ENCODE results near the gene ARHGAP6.

Gene ARHGAP6

DNA sequence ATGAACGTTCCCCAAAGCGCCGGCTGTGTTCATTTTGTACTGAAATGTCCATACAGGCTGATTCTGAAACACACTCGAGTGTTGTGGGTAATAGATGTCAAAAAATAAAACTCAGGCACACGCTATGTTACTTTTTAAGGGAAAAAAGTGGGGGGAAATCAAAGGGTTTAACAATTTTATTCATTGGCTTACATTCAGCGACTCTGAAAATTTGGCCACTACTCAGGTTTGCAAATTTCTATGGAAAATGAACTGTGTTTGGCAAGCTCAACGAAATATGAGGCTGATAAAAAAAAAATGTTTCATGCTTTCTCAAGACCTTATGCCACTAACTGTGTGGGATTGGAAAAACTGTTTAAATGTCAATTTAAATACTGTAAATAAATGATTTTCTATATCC lies 354.0 kb downstream of the ARHGAP6 start:
- no peaks in the 10 kb centered on the region for H3K27me3 ChIP-seq (replicated peaks; ENCODE audit: control insufficient read depth, insufficient read depth, low read length)
- no peak overlapping the region for H3K4me3 ChIP-seq (replicated peaks; ENCODE audit: low read depth, low read length)
- TF ChIP-seq, protein P1, sequence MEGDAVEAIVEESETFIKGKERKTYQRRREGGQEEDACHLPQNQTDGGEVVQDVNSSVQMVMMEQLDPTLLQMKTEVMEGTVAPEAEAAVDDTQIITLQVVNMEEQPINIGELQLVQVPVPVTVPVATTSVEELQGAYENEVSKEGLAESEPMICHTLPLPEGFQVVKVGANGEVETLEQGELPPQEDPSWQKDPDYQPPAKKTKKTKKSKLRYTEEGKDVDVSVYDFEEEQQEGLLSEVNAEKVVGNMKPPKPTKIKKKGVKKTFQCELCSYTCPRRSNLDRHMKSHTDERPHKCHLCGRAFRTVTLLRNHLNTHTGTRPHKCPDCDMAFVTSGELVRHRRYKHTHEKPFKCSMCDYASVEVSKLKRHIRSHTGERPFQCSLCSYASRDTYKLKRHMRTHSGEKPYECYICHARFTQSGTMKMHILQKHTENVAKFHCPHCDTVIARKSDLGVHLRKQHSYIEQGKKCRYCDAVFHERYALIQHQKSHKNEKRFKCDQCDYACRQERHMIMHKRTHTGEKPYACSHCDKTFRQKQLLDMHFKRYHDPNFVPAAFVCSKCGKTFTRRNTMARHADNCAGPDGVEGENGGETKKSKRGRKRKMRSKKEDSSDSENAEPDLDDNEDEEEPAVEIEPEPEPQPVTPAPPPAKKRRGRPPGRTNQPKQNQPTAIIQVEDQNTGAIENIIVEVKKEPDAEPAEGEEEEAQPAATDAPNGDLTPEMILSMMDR (IDR thresholded peaks at IDR 0.05; ENCODE audit: insufficient read depth, low read length, poor library complexity, severe bottlenecking): no peak
- DNase-seq (ENCODE audit: extremely low read depth, insufficient read length): no peak
- no peaks in the 10 kb centered on the region; the same call in 1 of the 2 replicates for H3K36me3 ChIP-seq (ENCODE audit: control insufficient read depth, insufficient read depth, low read length)

DNA sequence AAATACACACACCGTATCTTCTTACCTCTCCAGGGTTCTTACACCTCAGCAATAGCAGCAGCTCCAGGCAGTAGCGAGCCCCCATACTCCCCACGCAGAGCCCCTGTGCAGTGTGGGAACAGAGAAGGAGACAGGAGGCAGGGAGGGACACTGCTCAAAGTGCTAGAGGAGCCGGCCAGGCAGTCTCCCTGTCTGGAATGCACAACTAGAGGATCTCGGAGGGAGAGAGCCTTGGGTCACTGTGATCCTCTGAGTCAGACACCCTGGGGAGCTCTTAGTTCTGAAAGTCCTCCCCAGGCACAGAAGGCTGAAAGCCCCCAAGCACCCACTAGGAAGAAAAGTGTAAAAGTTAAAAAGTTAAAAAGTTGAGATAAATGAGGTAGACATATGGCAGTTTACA lies 356.5 kb downstream of the ARHGAP6 start:
- no peak for DNase-seq (ENCODE audit: extremely low read depth, insufficient read length)
- 0 out of 2 replicates have a peak, but pooled peaks cover 3% of the 10 kb centered on the region for H3K27me3 ChIP-seq (replicated peaks; ENCODE audit: control insufficient read depth, insufficient read depth, low read length)
- TF ChIP-seq, protein P1 (IDR thresholded peaks at IDR 0.05; ENCODE audit: insufficient read depth, low read length, poor library complexity, severe bottlenecking): no peak
- H3K36me3 ChIP-seq (ENCODE audit: control insufficient read depth, insufficient read depth, low read length): no peaks in the 10 kb centered on the region; the same call in 1 of the 2 replicates
- no peak overlapping the region for H3K4me3 ChIP-seq (replicated peaks; ENCODE audit: low read depth, low read length)

DNA sequence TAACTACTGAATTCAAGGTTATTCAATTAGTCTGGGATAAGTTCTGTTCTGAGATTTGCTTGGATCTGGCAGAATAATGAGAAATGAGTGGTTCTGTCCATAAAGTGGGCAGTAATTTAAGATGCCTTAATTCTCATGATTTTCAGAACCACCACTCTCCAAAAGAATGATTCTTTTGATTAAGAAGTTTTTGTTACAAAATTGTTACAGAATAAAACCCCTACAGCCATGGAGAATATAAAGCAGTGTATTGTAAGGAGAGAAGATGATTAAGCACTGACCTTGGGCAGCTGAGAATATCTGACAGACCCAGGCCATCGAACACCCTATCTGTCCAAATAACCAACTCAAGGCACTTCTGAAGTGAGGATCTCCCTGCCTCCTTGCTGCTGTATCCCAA lies 360.1 kb downstream of the ARHGAP6 start:
- 0 out of 2 replicates have a peak, but pooled peaks cover 3% of the 10 kb centered on the region for H3K27me3 ChIP-seq (replicated peaks; ENCODE audit: control insufficient read depth, insufficient read depth, low read length)
- TF ChIP-seq, protein P1 (IDR thresholded peaks at IDR 0.05; ENCODE audit: insufficient read depth, low read length, poor library complexity, severe bottlenecking): no peak
- no peak for DNase-seq (ENCODE audit: extremely low read depth, insufficient read length)
- H3K4me3 ChIP-seq (replicated peaks; ENCODE audit: low read depth, low read length): no peak overlapping the region
- H3K36me3 ChIP-seq (ENCODE audit: control insufficient read depth, insufficient read depth, low read length): no peaks in the 10 kb centered on the region; the same call in 1 of the 2 replicates

DNA sequence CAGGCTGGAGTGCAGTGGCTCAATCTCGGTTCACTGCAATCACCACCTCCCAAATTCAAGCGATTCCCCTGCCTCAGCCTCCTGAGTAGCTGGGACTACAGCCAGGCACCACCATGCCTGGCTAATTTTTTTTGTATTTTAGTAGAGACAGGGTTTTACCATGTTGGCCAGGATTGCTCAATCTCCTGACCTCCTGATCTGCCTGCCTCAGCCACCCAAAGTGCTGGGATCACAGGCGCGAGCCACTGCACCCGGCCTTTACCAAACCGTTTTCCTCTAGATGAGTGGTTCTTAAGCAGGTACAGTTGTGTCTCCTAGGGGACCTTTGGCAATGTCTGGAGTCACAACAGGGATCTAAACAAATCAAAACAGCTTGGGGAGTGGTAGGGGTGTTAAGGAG lies 360.9 kb downstream of the ARHGAP6 start:
- H3K27me3 ChIP-seq (replicated peaks; ENCODE audit: control insufficient read depth, insufficient read depth, low read length): 0 out of 2 replicates have a peak, but pooled peaks cover 3% of the 10 kb centered on the region
- TF ChIP-seq, protein P1 (IDR thresholded peaks at IDR 0.05; ENCODE audit: insufficient read depth, low read length, poor library complexity, severe bottlenecking): no peak
- no peaks in the 10 kb centered on the region; the same call in 1 of the 2 replicates for H3K36me3 ChIP-seq (ENCODE audit: control insufficient read depth, insufficient read depth, low read length)
- no peak overlapping the region for H3K4me3 ChIP-seq (replicated peaks; ENCODE audit: low read depth, low read length)
- no peak for DNase-seq (ENCODE audit: extremely low read depth, insufficient read length)

DNA sequence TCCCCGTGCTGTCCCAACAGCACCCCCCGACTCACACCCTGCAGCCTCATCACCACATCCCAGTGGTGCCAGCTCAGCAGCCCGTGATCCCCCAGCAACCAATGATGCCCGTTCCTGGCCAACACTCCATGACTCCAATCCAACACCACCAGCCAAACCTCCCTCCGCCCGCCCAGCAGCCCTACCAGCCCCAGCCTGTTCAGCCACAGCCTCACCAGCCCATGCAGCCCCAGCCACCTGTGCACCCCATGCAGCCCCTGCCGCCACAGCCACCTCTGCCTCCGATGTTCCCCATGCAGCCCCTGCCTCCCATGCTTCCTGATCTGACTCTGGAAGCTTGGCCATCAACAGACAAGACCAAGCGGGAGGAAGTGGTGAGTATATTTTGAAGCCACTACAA lies 367.1 kb downstream of the ARHGAP6 start:
- H3K27me3 ChIP-seq (replicated peaks; ENCODE audit: control insufficient read depth, insufficient read depth, low read length): no peaks in the 10 kb centered on the region; the same call in 1 of the 2 replicates
- no peak overlapping the region for H3K4me3 ChIP-seq (replicated peaks; ENCODE audit: low read depth, low read length)
- H3K36me3 ChIP-seq (ENCODE audit: control insufficient read depth, insufficient read depth, low read length): no peaks in the 10 kb centered on the region
- TF ChIP-seq, protein P1 (IDR thresholded peaks at IDR 0.05; ENCODE audit: insufficient read depth, low read length, poor library complexity, severe bottlenecking): no peak
- no peak for DNase-seq (ENCODE audit: extremely low read depth, insufficient read length)

DNA sequence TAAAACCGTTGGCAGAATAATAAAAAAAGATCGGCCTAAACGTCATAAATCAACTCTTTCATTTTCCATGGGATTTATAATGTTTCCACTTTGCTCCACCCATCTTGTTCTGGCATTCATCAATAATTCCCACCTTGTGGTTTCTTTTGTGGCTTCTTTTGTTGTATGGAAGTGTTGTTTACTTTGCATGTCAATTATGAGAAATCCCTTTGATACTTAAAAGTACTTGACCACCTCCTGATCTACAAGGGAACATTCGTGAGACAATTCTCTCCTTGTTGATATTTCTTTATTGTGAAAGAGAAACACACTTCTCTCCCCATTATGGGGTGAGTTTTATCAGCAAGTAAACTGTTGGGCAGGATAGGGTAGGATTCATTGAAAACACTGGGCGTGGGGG lies 369.7 kb downstream of the ARHGAP6 start:
- Histone ChIP-seq H3K4me3 (replicated peaks; ENCODE audit: low read depth, low read length) (no peak overlapping the region), H3K36me3 (ENCODE audit: control insufficient read depth, insufficient read depth, low read length) (no peaks in the 10 kb centered on the region), H3K27me3 (replicated peaks; ENCODE audit: control insufficient read depth, insufficient read depth, low read length) (no peaks in the 10 kb centered on the region; the same call in 1 of the 2 replicates)
- TF ChIP-seq, protein P1 (IDR thresholded peaks at IDR 0.05; ENCODE audit: insufficient read depth, low read length, poor library complexity, severe bottlenecking): no peak
- no peak for DNase-seq (ENCODE audit: extremely low read depth, insufficient read length)

Measured in GM06990 (cell line).